OCI-LY1 (cell line): ENCODE measurements around the gene GALNT2.

Source experiments
- H2AFZ ChIP-seq: fragments of 200-600 bp; sonication (generic), shearing (Covaris generic); 2 replicates; pipeline ENCODE4 v1.6.0; 2014; ENCODE audit warnings: antibody characterized with exemption, mild to moderate bottlenecking, low read length
- H3F3A ChIP-seq: fragments of 200-600 bp; sonication (generic), shearing (Covaris generic); 2 replicates; pipeline ENCODE4 v1.6.0; 2014; ENCODE audit warnings: mild to moderate bottlenecking, antibody characterized with exemption, low read length, moderate library complexity; ENCODE audit not compliant: insufficient read depth
- H3K27ac ChIP-seq: fragments of 200-600 bp; sonication (generic); 2 replicates; pipeline ENCODE4 v1.5.1; 2014; ENCODE audit warnings: low read length, mixed run types, mild to moderate bottlenecking, low read depth; ENCODE audit not compliant: poor library complexity, severe bottlenecking
- H3K27me3 ChIP-seq: fragments of 200-600 bp; sonication (generic); 2 replicates; pipeline ENCODE4 v1.6.0; 2014; ENCODE audit warnings: antibody characterized with exemption, mild to moderate bottlenecking, low read length, moderate library complexity; ENCODE audit not compliant: insufficient read depth
- H3K36me3 ChIP-seq: fragments of 200-600 bp; sonication (generic); 2 replicates; pipeline ENCODE4 v1.6.1; 2014; ENCODE audit warnings: mild to moderate bottlenecking, antibody characterized with exemption, low read length, moderate library complexity, mixed read lengths; ENCODE audit not compliant: insufficient read depth
- H3K4me1 ChIP-seq: fragments of 200-600 bp; sonication (generic); 2 replicates; pipeline ENCODE4 v1.5.1; 2014; ENCODE audit warnings: mild to moderate bottlenecking, low read length, moderate library complexity; ENCODE audit not compliant: insufficient read depth, severe bottlenecking
- H3K4me2 ChIP-seq: fragments of 200-600 bp; sonication (generic), shearing (Covaris generic); 2 replicates; pipeline ENCODE4 v1.6.1; 2014; ENCODE audit warnings: low read length
- H3K4me3 ChIP-seq: fragments of 200-600 bp; sonication (generic); 2 replicates; pipeline ENCODE4 v1.5.1; 2014; ENCODE audit warnings: low read length, low read depth, mild to moderate bottlenecking, mixed read lengths; ENCODE audit not compliant: poor library complexity, severe bottlenecking
- H3K79me2 ChIP-seq: fragments of 200-600 bp; shearing (Covaris generic); 2 replicates; pipeline ENCODE4 v1.6.1; 2016; ENCODE audit warnings: mixed run types, low read length, mixed read lengths; ENCODE audit not compliant: insufficient read depth
- H3K9ac ChIP-seq: fragments of 200-600 bp; sonication (generic), shearing (Covaris generic); 2 replicates; pipeline ENCODE4 v1.6.1; 2014; ENCODE audit warnings: mild to moderate bottlenecking, low read length, mixed read lengths
- H3K9me2 ChIP-seq: fragments of 200-600 bp; sonication (generic), shearing (Covaris generic); 2 replicates; pipeline ENCODE4 v1.6.1; 2014; ENCODE audit warnings: low read depth, mild to moderate bottlenecking, low read length, mixed read lengths
- H3K9me3 ChIP-seq: fragments of 200-600 bp; shearing (Covaris generic); 2 replicates; pipeline ENCODE4 v1.6.1; 2014; ENCODE audit warnings: low read length, mixed read lengths
- H4K20me1 ChIP-seq: fragments of 200-600 bp; sonication (generic), shearing (Covaris generic); 2 replicates; pipeline ENCODE4 v1.6.0; 2016; ENCODE audit warnings: mild to moderate bottlenecking, low read length; ENCODE audit not compliant: insufficient read depth
- EZH2 ChIP-seq: fragments of 200-600 bp; sonication (generic), shearing (Covaris generic); IDR thresholded peaks from 2 replicates; pipeline ENCODE4 v1.8.0; 2017; ENCODE audit warnings: borderline replicate concordance, mixed run types, mild to moderate bottlenecking, antibody characterized with exemption, low read length, moderate library complexity, mixed read lengths
- TF ChIP-seq, protein P1 (sequence below): fragments of 200-600 bp; sonication (generic), shearing (Covaris generic); IDR thresholded peaks from 2 replicates; pipeline ENCODE4 v1.5.1; 2017; ENCODE audit warnings: mild to moderate bottlenecking, antibody characterized with exemption, low read length, moderate library complexity, mixed read lengths

Gene GALNT2

DNA sequence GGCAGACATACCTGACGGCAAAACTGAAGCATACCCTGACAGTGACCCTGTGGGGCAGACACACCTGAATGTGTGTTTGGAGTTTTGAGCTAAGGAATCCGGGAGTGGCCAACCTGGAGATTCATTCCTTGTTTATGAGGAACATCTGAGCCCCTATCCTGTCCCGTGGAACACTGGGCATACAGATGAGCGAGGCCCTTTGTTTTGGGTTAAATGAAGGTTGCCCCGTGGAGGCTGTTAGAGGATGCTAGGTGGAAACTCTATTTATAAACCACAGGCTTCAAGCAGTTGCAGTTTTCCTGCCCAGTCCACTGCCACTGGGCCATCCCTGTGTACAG, 18.1 kb downstream of the GALNT2 start:
- Histone ChIP-seq H3K79me2 (peaks cover 75% of the 10 kb centered on the region), H3K9me3 (no peaks in the 10 kb centered on the region), H3K4me3 (no peak overlapping the region), H4K20me1 (no peaks in the 10 kb centered on the region), H3K27ac (peak overlapping the region; percentile 54), H3F3A (no peaks in the 10 kb centered on the region), H3K4me2 (0 out of 2 replicates have a peak overlapping the region, but pooled peaks have one; percentile 25), H3K9me2 (no peaks in the 10 kb centered on the region), H3K27me3 (no peaks in the 10 kb centered on the region), H3K4me1 (peaks cover 48% of the 10 kb centered on the region), H3K9ac (no peak overlapping the region), H2AFZ (no peak overlapping the region), H3K36me3 (peaks cover 12% of the 10 kb centered on the region)
- TF ChIP-seq, protein P1, sequence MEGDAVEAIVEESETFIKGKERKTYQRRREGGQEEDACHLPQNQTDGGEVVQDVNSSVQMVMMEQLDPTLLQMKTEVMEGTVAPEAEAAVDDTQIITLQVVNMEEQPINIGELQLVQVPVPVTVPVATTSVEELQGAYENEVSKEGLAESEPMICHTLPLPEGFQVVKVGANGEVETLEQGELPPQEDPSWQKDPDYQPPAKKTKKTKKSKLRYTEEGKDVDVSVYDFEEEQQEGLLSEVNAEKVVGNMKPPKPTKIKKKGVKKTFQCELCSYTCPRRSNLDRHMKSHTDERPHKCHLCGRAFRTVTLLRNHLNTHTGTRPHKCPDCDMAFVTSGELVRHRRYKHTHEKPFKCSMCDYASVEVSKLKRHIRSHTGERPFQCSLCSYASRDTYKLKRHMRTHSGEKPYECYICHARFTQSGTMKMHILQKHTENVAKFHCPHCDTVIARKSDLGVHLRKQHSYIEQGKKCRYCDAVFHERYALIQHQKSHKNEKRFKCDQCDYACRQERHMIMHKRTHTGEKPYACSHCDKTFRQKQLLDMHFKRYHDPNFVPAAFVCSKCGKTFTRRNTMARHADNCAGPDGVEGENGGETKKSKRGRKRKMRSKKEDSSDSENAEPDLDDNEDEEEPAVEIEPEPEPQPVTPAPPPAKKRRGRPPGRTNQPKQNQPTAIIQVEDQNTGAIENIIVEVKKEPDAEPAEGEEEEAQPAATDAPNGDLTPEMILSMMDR, result no peak
- TF ChIP-seq EZH2, result no peak

DNA sequence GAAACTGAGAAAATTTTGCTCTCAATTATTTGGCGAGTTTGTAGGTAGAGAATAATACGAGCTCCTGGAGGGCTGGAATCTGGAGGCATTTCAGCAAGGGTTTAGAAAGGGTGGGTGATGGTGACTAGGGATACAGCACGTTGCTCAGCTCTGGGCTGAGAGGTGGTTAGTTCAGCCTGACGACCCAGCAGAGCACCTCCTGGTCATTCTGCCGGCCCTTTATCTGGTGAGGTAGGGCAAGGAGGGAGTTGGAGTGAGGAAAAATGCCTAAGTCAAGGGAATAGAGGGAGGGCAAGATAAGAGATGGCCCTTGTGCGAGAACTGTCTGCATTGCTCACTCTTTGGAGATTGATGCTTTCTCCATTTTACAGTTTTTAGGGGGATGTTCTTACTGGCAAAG, 19.1 kb downstream of the GALNT2 start:
- H3K9ac ChIP-seq, result no peak overlapping the region
- peaks cover 72% of the 10 kb centered on the region for H3K79me2 ChIP-seq
- no peaks in the 10 kb centered on the region for H3F3A ChIP-seq
- no peaks in the 10 kb centered on the region for H3K9me2 ChIP-seq
- no peaks in the 10 kb centered on the region for H4K20me1 ChIP-seq
- peak overlapping the region; percentile 29; the same call in 1 of the 2 replicates for H3K4me2 ChIP-seq
- peaks cover 48% of the 10 kb centered on the region for H3K4me1 ChIP-seq
- no peak overlapping the region for H2AFZ ChIP-seq
- peaks cover 20% of the 10 kb centered on the region for H3K36me3 ChIP-seq
- no peaks in the 10 kb centered on the region for H3K27me3 ChIP-seq
- no peak overlapping the region for H3K4me3 ChIP-seq
- no peaks in the 10 kb centered on the region for H3K9me3 ChIP-seq
- no peak for TF ChIP-seq EZH2
- TF ChIP-seq, protein P1, result no peak
- peak overlapping the region; percentile 16 for H3K27ac ChIP-seq

DNA sequence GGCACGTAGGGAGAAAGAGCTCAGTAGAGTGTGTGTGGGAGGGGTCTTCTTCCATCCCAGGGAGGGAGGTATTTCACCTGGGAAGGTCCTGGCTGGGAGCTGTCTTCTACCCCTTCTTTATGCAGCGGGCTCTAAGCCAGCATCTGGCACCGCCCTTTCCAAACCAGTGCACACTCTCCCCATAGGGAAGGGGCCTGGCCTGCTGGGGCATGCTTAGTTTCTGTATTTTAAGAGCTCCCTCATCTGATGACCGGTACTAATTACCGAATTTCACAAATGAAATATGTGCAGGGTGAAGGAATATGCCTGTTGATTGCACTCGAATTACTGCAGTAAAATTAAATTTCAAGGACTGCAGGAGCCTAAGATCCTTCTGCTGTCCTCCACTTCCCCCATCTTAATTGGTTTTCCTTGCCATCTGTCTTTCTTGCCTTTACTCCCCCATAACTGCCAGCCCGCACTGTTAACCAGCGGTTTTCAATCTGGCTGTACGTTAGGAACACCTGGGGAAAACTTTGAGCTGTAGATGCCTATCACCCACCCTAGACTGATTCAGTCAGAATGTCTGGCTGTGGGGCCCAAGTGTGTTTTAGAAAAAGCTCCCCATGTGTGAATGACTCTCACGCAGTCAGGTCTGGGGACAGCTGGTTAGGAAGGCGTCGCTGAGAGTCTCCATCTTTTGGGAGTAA, 20.1 kb downstream of the GALNT2 start:
- Histone ChIP-seq H3K4me3 (no peak overlapping the region), H4K20me1 (no peaks in the 10 kb centered on the region), H3K27me3 (no peaks in the 10 kb centered on the region), H2AFZ (no peak overlapping the region), H3K9ac (no peak overlapping the region; the same call in 1 of the 2 replicates), H3K4me2 (peak overlapping the region; percentile 29; the same call in 1 of the 2 replicates), H3K36me3 (peaks cover 27% of the 10 kb centered on the region), H3K9me2 (no peaks in the 10 kb centered on the region), H3K79me2 (peaks cover 69% of the 10 kb centered on the region), H3F3A (no peaks in the 10 kb centered on the region), H3K4me1 (peaks cover 50% of the 10 kb centered on the region), H3K27ac (peak overlapping the region; percentile 16), H3K9me3 (no peaks in the 10 kb centered on the region)
- TF ChIP-seq, protein P1, result peak; percentile 24; the same call in 1 of the 2 replicates
- TF ChIP-seq EZH2, result no peak
